Activated CD4-positive, alpha-beta T cell treated with anti-CD3 and anti-CD28 coated beads, Interleukin-2, Interleukin-4, amounts not matched to agents 100 ng/mL and 50 ng/mL, durations not matched to agents 16 hours and 8 hours (primary cell): ENCODE data around the gene TRABD2A.
A peak's percentile ranks its signal among the peaks of the same experiment; 100 is the strongest.
"Not testable (repeated sequence)": the region's sequence is repeated elsewhere in the genome, so short reads cannot be mapped to it uniquely, and the experiment has no call there.

ENCODE experiments used
- DNase-seq: peaks from one replicate; pipeline ENCODE4 v3.0.0-alpha.2; 2020; ENCODE audit warnings: low spot score

TRABD2A gene

GRCh38 chr2:84879584-84880394, 1.1 kb downstream of the TRABD2A start:
- DNase-seq, result no peak

- DNase-seq, result no peak
Observed at GRCh38 chr2:84878896-84879583, 1.8 kb downstream of the TRABD2A start.

DNA sequence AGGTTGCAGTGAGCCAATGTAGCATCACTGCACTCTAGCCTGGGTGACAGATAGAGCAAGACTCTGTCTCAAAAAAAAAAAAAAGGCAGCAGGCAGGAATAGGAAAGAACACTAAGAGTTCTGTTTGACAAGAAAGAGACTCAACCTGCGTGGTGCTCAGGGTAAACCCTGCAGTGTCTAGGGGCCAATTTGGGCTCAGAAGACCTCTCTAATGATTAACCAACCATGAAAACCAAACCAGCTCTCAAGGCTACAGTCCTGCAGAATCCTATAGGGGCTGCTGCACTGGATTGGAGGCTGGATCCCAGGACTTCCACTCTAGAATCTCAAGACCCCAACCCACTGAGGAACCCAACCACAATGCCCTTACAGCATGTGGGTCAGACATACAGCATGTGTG, 2.4 kb downstream of the TRABD2A start:
- DNase-seq, result no peak

- DNase-seq, result no peak
Observed at GRCh38 chr2:84876369-84876768, 4.5 kb downstream of the TRABD2A start.

- DNase-seq, result not testable (repeated sequence)
Observed at GRCh38 chr2:84875619-84876018, 5.3 kb downstream of the TRABD2A start.

- DNase-seq, result no peak
Observed at GRCh38 chr2:84875213-84875560, 5.7 kb downstream of the TRABD2A start.

DNA sequence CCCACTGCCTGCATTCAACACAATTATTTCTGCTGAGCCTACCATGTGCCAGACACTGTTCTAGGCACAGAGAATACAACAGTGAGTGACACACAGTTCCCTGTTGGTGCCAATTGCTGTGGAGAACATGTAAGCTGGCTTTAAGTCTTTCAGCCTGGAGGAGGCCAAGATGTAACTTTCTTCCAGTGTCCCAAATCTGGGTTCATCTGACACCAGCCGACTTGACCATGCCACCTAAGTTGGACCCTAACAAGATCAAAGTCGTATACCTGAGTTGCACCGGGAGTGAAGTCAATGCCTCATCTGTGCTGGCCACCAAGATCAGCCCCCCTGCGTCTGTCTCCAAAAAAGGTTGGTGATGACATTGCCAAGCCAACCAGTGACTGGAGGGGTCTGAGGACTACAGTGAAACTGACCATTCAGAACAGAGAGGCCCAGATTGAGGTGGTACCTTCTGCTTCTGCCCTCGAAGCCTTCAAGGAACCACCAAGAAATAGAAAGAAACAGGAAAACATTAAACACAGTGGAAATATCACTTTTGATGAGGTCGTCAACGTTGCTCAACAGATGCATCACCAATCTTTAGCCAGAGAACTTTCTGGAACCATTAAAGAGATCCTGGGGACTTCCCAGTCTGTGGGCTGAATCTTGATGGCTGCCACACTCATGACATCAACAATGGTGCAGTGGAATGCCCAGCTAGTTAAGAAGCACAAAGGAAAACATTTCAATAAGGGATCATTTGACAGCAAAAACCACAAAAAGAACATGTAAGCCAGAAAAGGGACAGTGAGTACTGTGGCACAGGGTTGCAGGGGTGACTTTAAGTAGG, 6.3 kb downstream of the TRABD2A start:
- DNase-seq, result no peak

GRCh38 chr2:84873350-84873749, 7.5 kb downstream of the TRABD2A start:
- no peak for DNase-seq

- DNase-seq, result not testable (repeated sequence)
Observed at GRCh38 chr2:84872691-84873090, 8.2 kb downstream of the TRABD2A start.

DNA sequence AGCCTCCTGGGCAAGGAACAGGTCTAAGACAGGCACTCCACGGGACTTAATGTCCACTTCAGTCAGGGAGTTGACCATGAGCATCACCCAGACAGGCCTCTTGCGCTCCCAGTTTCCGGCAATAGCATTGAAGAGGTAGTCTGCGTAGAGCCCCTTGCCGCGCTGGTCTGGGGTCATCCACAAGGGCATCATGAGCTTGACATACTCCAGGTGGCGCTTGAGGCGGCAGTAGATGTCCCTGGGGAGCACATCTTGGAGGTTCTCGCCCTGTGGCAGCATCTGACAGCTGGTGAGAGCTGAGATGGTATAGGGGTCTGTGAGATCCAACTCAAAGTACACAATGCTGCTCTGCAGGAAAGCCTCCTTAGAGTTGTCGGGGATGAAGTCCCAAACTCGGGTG, 10.6 kb downstream of the TRABD2A start:
- DNase-seq, result no peak

GRCh38 chr2:84868327-84868726, 12.6 kb downstream of the TRABD2A start:
- not testable (repeated sequence) for DNase-seq

DNA sequence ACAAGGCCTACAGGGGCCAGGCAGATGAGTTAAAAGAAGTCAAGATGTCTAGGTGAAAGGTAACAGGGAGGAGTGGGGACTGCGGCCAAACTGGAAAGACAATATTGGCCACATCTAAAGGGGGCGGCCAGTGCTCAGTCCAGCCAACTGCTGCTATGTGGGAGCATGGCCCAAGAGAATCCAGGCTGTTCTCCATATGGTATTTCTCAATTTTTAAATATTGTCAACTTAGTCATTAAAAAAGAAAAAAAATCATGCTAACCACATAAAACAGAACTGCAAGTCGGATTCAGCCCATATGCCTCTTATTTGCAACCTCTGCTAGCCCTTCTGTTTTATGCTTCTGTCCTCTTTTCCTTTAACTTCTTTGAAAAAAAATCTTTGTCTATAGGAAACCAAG, 14.8 kb downstream of the TRABD2A start:
- DNase-seq, result no peak

- peak; percentile 57 for DNase-seq
Observed at GRCh38 chr2:84865181-84865783, 15.6 kb downstream of the TRABD2A start.

GRCh38 chr2:84862006-84862405, 18.9 kb downstream of the TRABD2A start:
- no peak for DNase-seq

DNA sequence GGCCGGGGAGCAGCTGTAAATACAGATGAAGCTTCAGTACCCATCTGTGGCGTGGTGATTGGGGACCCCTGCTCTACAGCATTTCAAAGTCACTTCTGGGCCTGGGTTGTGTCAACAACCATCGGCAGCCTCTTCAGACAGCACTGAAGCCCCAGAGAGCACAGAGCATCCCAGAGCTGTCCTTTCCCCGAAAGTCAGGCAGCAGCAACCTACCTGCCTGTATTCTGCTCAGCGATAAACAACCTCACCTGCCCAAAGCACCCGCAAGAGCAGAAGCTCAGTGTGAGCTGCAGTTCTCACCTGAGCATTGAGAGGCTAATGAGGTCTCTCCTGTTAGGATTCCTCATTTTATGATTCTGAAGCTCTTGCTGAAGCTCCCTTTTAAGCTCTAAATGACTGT, 19.3 kb downstream of the TRABD2A start:
- DNase-seq, result no peak

GRCh38 chr2:84858937-84859336, 21.9 kb downstream of the TRABD2A start:
- DNase-seq, result no peak

- no peak for DNase-seq
Observed at GRCh38 chr2:84858123-84858522, 22.8 kb downstream of the TRABD2A start.

GRCh38 chr2:84857566-84857965, 23.3 kb downstream of the TRABD2A start:
- DNase-seq, result no peak

DNA sequence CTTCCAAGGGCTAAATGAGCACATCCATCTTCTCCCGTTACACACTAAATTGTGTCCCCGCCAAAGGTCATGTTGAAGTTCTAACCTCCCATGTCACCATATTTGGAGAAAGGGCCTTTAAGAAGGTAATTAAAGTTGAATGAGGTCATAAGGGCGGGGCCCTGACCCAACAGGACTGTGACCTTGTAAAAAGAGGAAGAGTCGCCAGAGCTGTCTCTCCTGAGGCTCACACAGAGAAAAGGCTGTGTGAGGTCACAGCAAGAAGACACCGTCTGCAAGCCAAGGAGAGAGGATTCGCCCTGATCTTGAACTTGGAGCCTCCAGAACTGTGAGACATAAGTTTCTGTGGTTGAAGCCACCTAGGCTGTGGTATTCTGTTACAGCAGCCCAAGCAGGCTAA, 24.1 kb downstream of the TRABD2A start:
- peak; percentile 25 for DNase-seq

- DNase-seq, result no peak
Observed at GRCh38 chr2:84855731-84856130, 25.2 kb downstream of the TRABD2A start.

GRCh38 chr2:84854850-84855249, 26.0 kb downstream of the TRABD2A start:
- DNase-seq, result no peak

- no peak for DNase-seq
Observed at GRCh38 chr2:84851876-84852275, 29.0 kb downstream of the TRABD2A start.
